Measurements from ENCODE around the gene NOL4L. TPM values are rescaled to one million over a fixed set of nuclear protein-coding genes. Genes with fewer than 3 reads are reported as not detected.
A peak's percentile ranks its signal among the peaks of the same experiment; 100 is the strongest.

NOL4L gene
- total RNA-seq, 1 donor from 2014 or later: 37.7 TPM

DNA sequence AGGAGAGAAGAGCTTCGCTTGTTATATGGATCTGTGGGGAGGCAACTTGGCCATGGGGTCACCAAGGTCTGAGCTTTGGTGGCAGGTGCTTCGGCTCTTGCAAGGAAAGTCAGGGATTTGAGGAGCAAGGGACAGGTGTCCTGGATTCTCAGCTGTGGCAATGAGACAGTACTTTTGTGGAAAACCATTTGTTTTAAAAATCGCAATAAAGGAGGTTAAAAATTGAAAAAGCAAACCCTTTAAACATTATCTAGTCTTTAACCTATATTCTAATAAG, 64.3 kb downstream of the NOL4L start:
- TF ChIP-seq, protein P1, sequence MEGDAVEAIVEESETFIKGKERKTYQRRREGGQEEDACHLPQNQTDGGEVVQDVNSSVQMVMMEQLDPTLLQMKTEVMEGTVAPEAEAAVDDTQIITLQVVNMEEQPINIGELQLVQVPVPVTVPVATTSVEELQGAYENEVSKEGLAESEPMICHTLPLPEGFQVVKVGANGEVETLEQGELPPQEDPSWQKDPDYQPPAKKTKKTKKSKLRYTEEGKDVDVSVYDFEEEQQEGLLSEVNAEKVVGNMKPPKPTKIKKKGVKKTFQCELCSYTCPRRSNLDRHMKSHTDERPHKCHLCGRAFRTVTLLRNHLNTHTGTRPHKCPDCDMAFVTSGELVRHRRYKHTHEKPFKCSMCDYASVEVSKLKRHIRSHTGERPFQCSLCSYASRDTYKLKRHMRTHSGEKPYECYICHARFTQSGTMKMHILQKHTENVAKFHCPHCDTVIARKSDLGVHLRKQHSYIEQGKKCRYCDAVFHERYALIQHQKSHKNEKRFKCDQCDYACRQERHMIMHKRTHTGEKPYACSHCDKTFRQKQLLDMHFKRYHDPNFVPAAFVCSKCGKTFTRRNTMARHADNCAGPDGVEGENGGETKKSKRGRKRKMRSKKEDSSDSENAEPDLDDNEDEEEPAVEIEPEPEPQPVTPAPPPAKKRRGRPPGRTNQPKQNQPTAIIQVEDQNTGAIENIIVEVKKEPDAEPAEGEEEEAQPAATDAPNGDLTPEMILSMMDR (IDR thresholded peaks at IDR 0.05): no peak
- H3K9me3 Mint-ChIP-seq (ENCODE audit: low read depth): no peaks in the 10 kb centered on the region

GRCh38 chr20:32519381-32519730, 65.8 kb downstream of the NOL4L start:
- H3K27me3 Mint-ChIP-seq (ENCODE audit: low read depth): no peaks in the 10 kb centered on the region
- H3K36me3 Mint-ChIP-seq (ENCODE audit: low read depth): peaks cover 17% of the 10 kb centered on the region
- TF ChIP-seq, protein P1 (IDR thresholded peaks at IDR 0.05): no peak
- peak; percentile 63 for DNase-seq (ENCODE audit: low spot score)
- H3K27ac Mint-ChIP-seq (ENCODE audit: unreplicated experiment): no peak overlapping the region
- H3K4me1 Mint-ChIP-seq (ENCODE audit: low read depth): peaks cover 28% of the 10 kb centered on the region
- H3K9me3 Mint-ChIP-seq (ENCODE audit: low read depth): no peaks in the 10 kb centered on the region
- no peak overlapping the region for H3K4me3 Mint-ChIP-seq (ENCODE audit: unreplicated experiment)

More for the DNA sequence above, 64.3 kb downstream of the NOL4L start:
- no peaks in the 10 kb centered on the region for H3K27me3 Mint-ChIP-seq (ENCODE audit: low read depth)
- H3K36me3 Mint-ChIP-seq (ENCODE audit: low read depth): peaks cover 6% of the 10 kb centered on the region
- DNase-seq (ENCODE audit: low spot score): no peak
- no peak overlapping the region for H3K27ac Mint-ChIP-seq (ENCODE audit: unreplicated experiment)
- H3K4me1 Mint-ChIP-seq (ENCODE audit: low read depth): peaks cover 39% of the 10 kb centered on the region
- H3K4me3 Mint-ChIP-seq (ENCODE audit: unreplicated experiment): no peak overlapping the region

DNA sequence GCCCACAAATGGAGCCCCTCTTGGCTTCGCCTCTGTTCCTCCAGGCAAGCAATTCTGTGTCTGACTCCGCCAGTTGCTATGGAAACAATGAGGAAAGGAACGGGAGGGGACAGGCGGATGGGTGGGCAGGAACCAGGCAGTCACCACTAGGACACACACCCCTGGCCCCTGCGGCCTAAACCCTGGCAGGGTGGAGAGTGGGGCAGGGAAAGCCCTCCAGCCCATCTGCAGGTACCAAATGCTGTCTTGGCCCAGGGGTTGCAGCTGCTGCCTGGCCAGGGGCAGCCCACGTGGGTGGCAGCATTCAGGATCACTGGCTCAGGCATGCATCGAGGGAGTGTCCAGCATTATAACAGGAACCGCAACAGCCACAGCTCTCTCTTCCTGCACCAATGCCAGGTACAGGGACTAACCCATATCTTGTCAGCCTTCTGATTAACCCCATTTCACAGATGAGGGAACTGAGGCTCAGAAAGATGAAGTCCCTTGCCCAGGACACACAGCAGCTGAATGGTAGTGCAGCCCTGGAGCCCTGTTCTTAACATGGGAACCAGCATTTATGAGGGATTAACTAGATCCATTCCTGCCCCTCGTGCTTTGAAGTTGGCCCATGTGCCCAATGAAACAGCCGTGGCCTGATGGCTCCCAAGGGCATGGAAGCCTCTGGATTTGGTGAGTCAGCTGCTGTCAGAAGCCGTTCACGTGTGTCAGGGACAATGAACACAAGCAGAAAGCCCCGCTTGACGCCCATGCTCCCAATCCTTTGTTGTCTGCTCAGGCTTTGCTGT, 66.3 kb downstream of the NOL4L start:
- H3K27me3 Mint-ChIP-seq (ENCODE audit: low read depth): no peaks in the 10 kb centered on the region
- H3K27ac Mint-ChIP-seq (ENCODE audit: unreplicated experiment): no peak overlapping the region
- peaks cover 22% of the 10 kb centered on the region for H3K4me1 Mint-ChIP-seq (ENCODE audit: low read depth)
- H3K4me3 Mint-ChIP-seq (ENCODE audit: unreplicated experiment): no peak overlapping the region
- H3K9me3 Mint-ChIP-seq (ENCODE audit: low read depth): no peaks in the 10 kb centered on the region
- peak; percentile 64 for DNase-seq (ENCODE audit: low spot score)
- H3K36me3 Mint-ChIP-seq (ENCODE audit: low read depth): peaks cover 17% of the 10 kb centered on the region
- TF ChIP-seq, protein P1 (IDR thresholded peaks at IDR 0.05): no peak

DNA sequence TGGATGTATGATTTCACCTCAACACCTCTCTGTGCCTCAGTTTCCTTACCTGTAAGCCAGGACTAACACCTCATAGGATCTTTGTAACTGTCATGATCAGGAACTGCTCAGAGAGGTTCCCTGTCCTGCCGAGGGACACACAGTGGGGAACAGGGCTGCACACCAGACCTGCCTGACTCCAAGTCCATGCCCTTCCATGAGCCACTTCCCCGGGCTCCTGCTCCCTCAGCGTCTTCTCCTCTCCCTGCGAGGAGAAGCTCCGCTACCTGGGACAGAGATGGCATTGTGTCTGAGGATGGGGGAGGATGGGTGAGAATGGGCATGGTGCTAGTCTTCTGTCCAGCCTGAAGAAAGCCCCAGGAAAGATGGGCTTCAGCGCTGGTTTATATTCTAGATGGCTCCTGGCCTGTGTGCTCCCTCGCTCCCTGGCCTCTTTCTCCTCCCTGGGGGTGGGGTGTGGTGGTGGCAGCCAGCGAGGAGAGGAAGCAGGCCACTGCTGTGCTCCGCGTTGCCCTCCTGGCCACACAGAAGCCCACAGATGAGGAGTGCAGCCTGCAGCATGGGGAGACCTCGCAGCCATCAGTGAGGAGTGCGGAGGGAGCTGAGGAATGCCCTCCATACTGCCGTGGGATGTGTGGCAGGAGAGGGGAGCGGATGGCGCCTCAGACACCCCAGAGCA, 67.1 kb downstream of the NOL4L start:
- no peak overlapping the region for H3K27ac Mint-ChIP-seq (ENCODE audit: unreplicated experiment)
- no peaks in the 10 kb centered on the region for H3K27me3 Mint-ChIP-seq (ENCODE audit: low read depth)
- no peak overlapping the region for H3K4me3 Mint-ChIP-seq (ENCODE audit: unreplicated experiment)
- H3K36me3 Mint-ChIP-seq (ENCODE audit: low read depth): peaks cover 17% of the 10 kb centered on the region
- peaks cover 16% of the 10 kb centered on the region for H3K4me1 Mint-ChIP-seq (ENCODE audit: low read depth)
- H3K9me3 Mint-ChIP-seq (ENCODE audit: low read depth): no peaks in the 10 kb centered on the region
- TF ChIP-seq, protein P1 (IDR thresholded peaks at IDR 0.05): no peak
- DNase-seq (ENCODE audit: low spot score): peak; percentile 61

DNA sequence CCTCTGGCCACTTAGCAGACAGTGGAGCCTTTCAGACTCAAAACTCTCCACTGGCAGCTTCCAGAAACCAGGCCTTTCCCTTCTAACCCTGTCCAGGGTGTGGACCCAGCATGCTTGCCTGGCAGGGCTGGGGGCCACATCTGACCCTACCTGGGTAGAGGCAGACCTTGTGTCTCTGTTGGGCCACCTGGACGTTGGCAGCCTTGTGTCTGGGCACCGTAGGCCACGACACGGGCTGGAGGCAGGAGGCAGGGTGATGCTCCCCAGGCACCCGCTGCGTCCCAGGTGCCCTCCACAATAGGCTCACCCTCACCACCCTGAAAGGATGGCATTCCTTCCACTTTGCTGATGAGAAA, 67.6 kb downstream of the NOL4L start:
- H3K36me3 Mint-ChIP-seq (ENCODE audit: low read depth): peaks cover 17% of the 10 kb centered on the region
- no peak overlapping the region for H3K27ac Mint-ChIP-seq (ENCODE audit: unreplicated experiment)
- no peaks in the 10 kb centered on the region for H3K9me3 Mint-ChIP-seq (ENCODE audit: low read depth)
- H3K4me1 Mint-ChIP-seq (ENCODE audit: low read depth): peaks cover 15% of the 10 kb centered on the region
- peak; percentile 56 for DNase-seq (ENCODE audit: low spot score)
- H3K4me3 Mint-ChIP-seq (ENCODE audit: unreplicated experiment): no peak overlapping the region
- no peaks in the 10 kb centered on the region for H3K27me3 Mint-ChIP-seq (ENCODE audit: low read depth)
- TF ChIP-seq, protein P1 (IDR thresholded peaks at IDR 0.05): no peak

Data from chondrocyte (in vitro differentiated cells).